IMR-90 (cell line): Measurements from ENCODE around the gene DDX59. TPM values are rescaled to one million over a fixed set of nuclear protein-coding genes. Genes with fewer than 3 reads are reported as not detected.

Experiments used
- ATAC-seq: fragments of 200-7000 bp; cut with Tn5 transposase; 2 replicates; pipeline ENCODE4 v1.9.1; 2020; ENCODE audit warnings: low read depth, mild to moderate bottlenecking, moderate library complexity
- BruUV-seq: library from RNA; stranded (reverse); fragments of 400-500 nt; replicated peaks from 2 replicates; lab custom pipeline; 2021; lab: Mats Ljungman, UMichigan
- CTCF ChIA-PET: fragments of 300-600 bp; formaldehyde crosslinking; extraction: SDS; loops from one replicate; lab custom pipeline; 2021; ENCODE audit warnings: antibody characterized with exemption; lab: Yijun Ruan, JAX
- POLR2A ChIA-PET: fragments of 300-600 bp; sonication (Branson Sonifier 250); formaldehyde crosslinking; loops from one replicate; lab custom pipeline; 2022; ENCODE audit warnings: antibody characterized with exemption; ENCODE audit not compliant: unreplicated experiment; lab: Charles Lee
- DNase-seq: peaks from one replicate; pipeline ENCODE4 v3.0.0; 2013
- H2AFZ ChIP-seq: replicated peaks from 2 replicates; pipeline ENCODE3; 2013; ENCODE audit warnings: low read length, mild to moderate bottlenecking; ENCODE audit not compliant: poor library complexity
- H2AK5ac ChIP-seq: 2 replicates; pipeline ENCODE4 v1.6.1; 2013; ENCODE audit warnings: low read depth, low read length, inconsistent platforms
- H2AK9ac ChIP-seq: replicated peaks from 2 replicates; pipeline ENCODE3; 2013; ENCODE audit warnings: mild to moderate bottlenecking, low read depth, low read length, moderate library complexity; ENCODE audit not compliant: poor library complexity
- H2BK120ac ChIP-seq: 2 replicates; pipeline ENCODE4 v1.6.1; 2013; ENCODE audit warnings: low read depth, low read length, inconsistent platforms
- H2BK15ac ChIP-seq: 3 replicates; pipeline ENCODE4 v1.6.1; 2013; ENCODE audit warnings: low read depth, low read length, inconsistent platforms
- H2BK20ac ChIP-seq: 2 replicates; pipeline ENCODE4 v1.6.1; 2013; ENCODE audit warnings: low read depth, mild to moderate bottlenecking, inconsistent platforms, low read length, moderate library complexity
- H2BK5ac ChIP-seq: 2 replicates; pipeline ENCODE4 v1.6.1; 2013; ENCODE audit warnings: mild to moderate bottlenecking, low read depth, low read length, inconsistent platforms; ENCODE audit not compliant: poor library complexity, severe bottlenecking
- H3K14ac ChIP-seq: replicated peaks from 2 replicates; pipeline ENCODE4 v1.6.1; 2013; ENCODE audit warnings: low read depth, low read length, inconsistent platforms
- H3K18ac ChIP-seq: 2 replicates; pipeline ENCODE4 v1.6.1; 2013; ENCODE audit warnings: low read depth, low read length, control low read depth
- H3K23ac ChIP-seq: 2 replicates; pipeline ENCODE4 v1.6.1; 2013; ENCODE audit warnings: low read depth, low read length, inconsistent platforms
- H3K27ac ChIP-seq: 2 replicates; pipeline ENCODE4 v1.5.1; 2013; ENCODE audit warnings: mild to moderate bottlenecking, control low read depth, low read length; ENCODE audit not compliant: insufficient read depth
- H3K27me3 ChIP-seq: 2 replicates; pipeline ENCODE4 v1.6.1; 2013; ENCODE audit warnings: low read length; ENCODE audit not compliant: control insufficient read depth, insufficient read depth
- H3K36me3 ChIP-seq: 2 replicates; pipeline ENCODE4 v1.6.1; 2013; ENCODE audit warnings: low read length, mixed read lengths; ENCODE audit not compliant: control insufficient read depth, insufficient read depth
- H3K4ac ChIP-seq: 2 replicates; pipeline ENCODE4 v1.6.1; 2013; ENCODE audit warnings: low read depth, low read length, inconsistent platforms
- H3K4me1 ChIP-seq: 2 replicates; pipeline ENCODE4 v1.6.1; 2013; ENCODE audit warnings: low read length, mixed read lengths; ENCODE audit not compliant: control insufficient read depth, insufficient read depth
- H3K4me2 ChIP-seq: 2 replicates; pipeline ENCODE4 v1.6.1; 2013; ENCODE audit warnings: low read depth, mild to moderate bottlenecking, control low read depth, low read length, moderate library complexity
- H3K4me3 ChIP-seq: 2 replicates; pipeline ENCODE4 v1.5.1; 2013; ENCODE audit warnings: low read depth, mild to moderate bottlenecking, control low read depth, low read length, moderate library complexity; ENCODE audit not compliant: insufficient read depth
- H3K56ac ChIP-seq: 2 replicates; pipeline ENCODE4 v1.6.1; 2013; ENCODE audit warnings: low read length, inconsistent platforms; ENCODE audit not compliant: insufficient read depth; ENCODE audit errors: extremely low read depth
- H3K79me1 ChIP-seq, 2 experiments: 2 replicates each; pipeline ENCODE4 v1.6.1; 2013; ENCODE audit warnings: low read length in 2 of 2, inconsistent platforms in 1 of 2, low read depth in 1 of 2
- H3K9ac ChIP-seq: 2 replicates; pipeline ENCODE4 v1.6.1; 2013; ENCODE audit warnings: low read depth, low read length, control low read depth
- H3K9me1 ChIP-seq: 2 replicates; pipeline ENCODE4 v1.6.1; 2013; ENCODE audit warnings: low read length, inconsistent platforms; ENCODE audit not compliant: insufficient read depth
- H3K9me3 ChIP-seq: 2 replicates; pipeline ENCODE4 v1.6.1; 2013; ENCODE audit warnings: low read length; ENCODE audit not compliant: control insufficient read depth, insufficient read depth
- H4K20me1 ChIP-seq: 2 replicates; pipeline ENCODE4 v1.6.1; 2013; ENCODE audit warnings: low read length, inconsistent platforms; ENCODE audit not compliant: insufficient read depth
- H4K5ac ChIP-seq: 2 replicates; pipeline ENCODE4 v1.6.1; 2013; ENCODE audit warnings: mild to moderate bottlenecking, low read depth, low read length, control low read depth
- H4K8ac ChIP-seq, 2 experiments: 2 replicates each; pipeline ENCODE4 v1.6.1; 2013; ENCODE audit warnings: low read depth in 2 of 2, low read length in 2 of 2, control low read depth in 1 of 2, inconsistent platforms in 1 of 2
- H4K91ac ChIP-seq: 2 replicates; pipeline ENCODE4 v1.6.1; 2013; ENCODE audit warnings: low read depth, low read length, inconsistent platforms; ENCODE audit not compliant: insufficient read depth
- BHLHE40 ChIP-seq: fragments of 150-350 bp; IDR thresholded peaks from 2 replicates; pipeline ENCODE4 v1.6.1; 2016; ENCODE audit warnings: mild to moderate bottlenecking, low read depth, low read length
- CEBPB ChIP-seq: IDR thresholded peaks from 2 replicates; pipeline ENCODE4 v1.6.1; 2012; ENCODE audit warnings: low read depth, low read length, improper control_type of control experiment
- CHD1 ChIP-seq: IDR thresholded peaks from 2 replicates; pipeline ENCODE4 v1.6.1; 2012; ENCODE audit warnings: low read depth, low read length, improper control_type of control experiment
- CTCF ChIP-seq: conservative IDR thresholded peaks from 2 replicates; pipeline ENCODE4 v1.5.1; 2012; ENCODE audit warnings: mild to moderate bottlenecking, low read depth, low read length, improper control_type of control experiment
- ELK1 ChIP-seq: fragments of 150-350 bp; IDR thresholded peaks from 2 replicates; pipeline ENCODE4 v1.6.1; 2016; ENCODE audit warnings: low read depth, mild to moderate bottlenecking, low read length, moderate library complexity, borderline replicate concordance
- MAFK ChIP-seq: IDR thresholded peaks from 2 replicates; pipeline ENCODE4 v1.6.1; 2012; ENCODE audit warnings: low read depth, low read length, improper control_type of control experiment
- MAZ ChIP-seq: IDR thresholded peaks from 2 replicates; pipeline ENCODE4 v1.6.1; 2012; ENCODE audit warnings: low read depth, mild to moderate bottlenecking, low read length, improper control_type of control experiment, moderate library complexity, borderline replicate concordance
- MXI1 ChIP-seq: IDR thresholded peaks from 2 replicates; pipeline ENCODE4 v1.6.1; 2012; ENCODE audit warnings: low read depth, mild to moderate bottlenecking, low read length, moderate library complexity, borderline replicate concordance
- NFE2L2 ChIP-seq: fragments of 150-350 bp; IDR thresholded peaks from 2 replicates; pipeline ENCODE4 v1.6.1; 2016; ENCODE audit warnings: low read depth, mild to moderate bottlenecking, low read length
- RCOR1 ChIP-seq: IDR thresholded peaks from 2 replicates; pipeline ENCODE4 v1.6.1; 2012; ENCODE audit warnings: mild to moderate bottlenecking, low read length, improper control_type of control experiment; ENCODE audit not compliant: insufficient replicate concordance
- SMC3 ChIP-seq: fragments of 150-350 bp; IDR thresholded peaks from 2 replicates; pipeline ENCODE4 v1.6.1; 2016; ENCODE audit warnings: low read depth, mild to moderate bottlenecking, antibody characterized with exemption, low read length, moderate library complexity
- WGBS, 2 experiments: methylation state at CpG; one replicate each; pipeline versions ENCODE4 v1.1.5 to v1.1.7; 2013; ENCODE audit warnings: missing lambda C conversion rate in 2 of 2; ENCODE audit not compliant: insufficient read length in 1 of 2; ENCODE audit errors: extremely low coverage in 2 of 2; 5-methylcytosine and 5-hydroxymethylcytosine counted together
- dilution Hi-C: fragments of 300-500 bp; cut with HindIII; formaldehyde crosslinking; loops from one replicate; pipeline ENCODE4 v1.14.3; 2018; ENCODE audit warnings: low sequenced_read_pairs; ENCODE audit not compliant: unreplicated experiment
- in situ Hi-C: fragments of 300-500 bp; cut with MboI; formaldehyde crosslinking; loops from 3 replicates; pipeline ENCODE4 v1.14.3; 2019; ENCODE audit warnings: low sequenced_read_pairs, inconsistent platforms, mixed read lengths
- intact Hi-C: fragments of 100-400 bp; cut with micrococcal nuclease; formaldehyde crosslinking; loops from 2 replicates; pipeline ENCODE4 v1.10.0; 2022
- polyA plus RNA-seq, 3 experiments: library from polyadenylated mRNA; depleted of rRNA; stranded (reverse); fragments of >200 nt; gene quantifications; 2 replicates each; pipeline ENCODE4 v1.2.3, GENCODE V29; 2012; ENCODE audit warnings: low replicate concordance in 1 of 3
- total RNA-seq: library from RNA; depleted of rRNA; stranded (reverse); fragments of >200 nt; gene quantifications from 2 replicates; pipeline ENCODE4 v1.2.3, GENCODE V29; 2012

Gene DDX59
- total and polyA plus RNA-seq, 2 of the 4 experiments (the other 2 are of a cell fraction), result 8.6 to 9.1 TPM

GRCh38 chr1:200653022-200653462 lies 16.7 kb downstream of the DDX59 start:
- TF ChIP-seq BHLHE40, result no peak
- TF ChIP-seq CEBPB, result no peak
- no peak for TF ChIP-seq MAZ
- no peak for TF ChIP-seq MAFK
- TF ChIP-seq SMC3, result no peak
- no peak for TF ChIP-seq ELK1
- no peak for TF ChIP-seq RCOR1
- no peak for TF ChIP-seq CHD1
- no peak for TF ChIP-seq CTCF
- no peak for TF ChIP-seq NFE2L2
- no peak for TF ChIP-seq MXI1
- in situ Hi-C loops, result no loop called here
- Histone ChIP-seq H3K14ac (no peak overlapping the region), H2AK9ac (no peak overlapping the region), H3K23ac (no peak overlapping the region), H3K9me3 (no peaks in the 10 kb centered on the region), H2BK15ac (no peak overlapping the region), H3K4me2 (no peak overlapping the region), H4K91ac (no peak overlapping the region), H2BK20ac (no peak overlapping the region), H3K4me1 (no peaks in the 10 kb centered on the region), H3K27me3 (no peaks in the 10 kb centered on the region), H3K79me1 (no peaks in the 10 kb centered on the region), H3K4ac (no peak overlapping the region), H2AFZ (no peak overlapping the region), H3K36me3 (peaks cover 16% of the 10 kb centered on the region), H4K8ac (no peak overlapping the region), H3K27ac (no peak overlapping the region), H3K4me3 (no peak overlapping the region), H2BK5ac (no peak overlapping the region), H2BK120ac (no peak overlapping the region), H2AK5ac (no peak overlapping the region), H4K5ac (no peak overlapping the region), H3K18ac (no peak overlapping the region), H3K9ac (no peak overlapping the region), H4K20me1 (no peaks in the 10 kb centered on the region), H3K9me1 (no peaks in the 10 kb centered on the region), H3K56ac (no peak overlapping the region)
- DNase-seq (no peak), ATAC-seq (no peak)
- POLR2A ChIA-PET, result no interaction called here
- intact Hi-C loops, result no loop called here
- dilution Hi-C loops, result no loop called here
- 80% methylated on average over 5 of the region's 5 CpGs; no CpG with 5 or more reads in 1 of the 2 experiments for WGBS, 2 experiments
- CTCF ChIA-PET, result no interaction called here
- BruUV-seq, result no TSS peak
